Smooth muscle cell (in vitro differentiated cells): ENCODE results near the gene ATXN7L1. TPM values are rescaled to one million over a fixed set of nuclear protein-coding genes. Genes with fewer than 3 reads are reported as not detected.
A peak's percentile ranks its signal among the peaks of the same experiment; 100 is the strongest.

Experiments used
- DNase-seq: peaks from one replicate; lab custom pipeline; 2025; ENCODE audit not compliant: unreplicated experiment; lab: John Stamatoyannopoulos, UW
- H2AFZ ChIP-seq: fragments of 200-600 bp; sonication (generic); 2 replicates; pipeline ENCODE4 v1.6.0; 2016; ENCODE audit warnings: antibody characterized with exemption, low read depth, mild to moderate bottlenecking
- H3F3A ChIP-seq: fragments of 200-600 bp; sonication (generic); 2 replicates; pipeline ENCODE4 v1.6.0; 2017; ENCODE audit warnings: antibody characterized with exemption, low read depth
- H3K27ac ChIP-seq: fragments of 200-600 bp; sonication (generic); 2 replicates; pipeline ENCODE4 v1.5.1; 2016; ENCODE audit warnings: low read depth, mild to moderate bottlenecking
- H3K27me3 ChIP-seq: fragments of 200-600 bp; sonication (generic); 2 replicates; pipeline ENCODE4 v1.6.1; 2016; ENCODE audit warnings: low read depth, mild to moderate bottlenecking
- H3K36me3 ChIP-seq: fragments of 200-600 bp; sonication (generic); 2 replicates; pipeline ENCODE4 v1.5.1; 2016; ENCODE audit warnings: low read depth
- H3K4me1 ChIP-seq: fragments of 200-600 bp; sonication (generic); 2 replicates; pipeline ENCODE4 v1.5.1; 2016; ENCODE audit warnings: low read depth
- H3K4me2 ChIP-seq: fragments of 200-600 bp; sonication (generic); 2 replicates; pipeline ENCODE4 v1.6.0; 2016; ENCODE audit warnings: mild to moderate bottlenecking
- H3K4me3 ChIP-seq: fragments of 200-600 bp; sonication (generic); 2 replicates; pipeline ENCODE4 v1.5.1; 2016; ENCODE audit warnings: mild to moderate bottlenecking
- H3K79me2 ChIP-seq: fragments of 200-600 bp; sonication (generic); 2 replicates; pipeline ENCODE4 v1.6.0; 2016; ENCODE audit warnings: low read depth, mild to moderate bottlenecking
- H3K9ac ChIP-seq: fragments of 200-600 bp; sonication (generic); 2 replicates; pipeline ENCODE4 v1.6.0; 2016; ENCODE audit warnings: low read depth
- H3K9me3 ChIP-seq: fragments of 200-600 bp; sonication (generic); replicated peaks from 2 replicates; pipeline ENCODE4 v1.5.1; 2016; ENCODE audit warnings: low read depth
- H4K20me1 ChIP-seq: fragments of 200-600 bp; sonication (generic); 2 replicates; pipeline ENCODE4 v1.6.0; 2016; ENCODE audit warnings: low read depth
- WGBS: methylation state at CpG from one replicate; pipeline ENCODE4 v1.1.7; 2016; ENCODE audit warnings: low lambda C conversion rate; 5-methylcytosine and 5-hydroxymethylcytosine counted together
- polyA plus RNA-seq: library from polyadenylated mRNA; unstranded; fragments of >200 nt; fragmentation: Nextera tagmentation; extraction: Ambion mirVana; gene quantifications from 2 replicates; pipeline ENCODE4 v1.2.1, GENCODE V29; 2016
- total RNA-seq: library from RNA; depleted of rRNA; stranded (reverse); fragments of >200 nt; gene quantifications from 2 replicates; pipeline ENCODE4 v1.2.3, GENCODE V29; 2014
- TF ChIP-seq, protein P1 (sequence below): fragments of 200-600 bp; sonication (generic); IDR thresholded peaks from 2 replicates; pipeline ENCODE4 v1.5.1; 2017; ENCODE audit warnings: borderline replicate concordance, mild to moderate bottlenecking, antibody characterized with exemption; ENCODE audit not compliant: insufficient read depth, poor library complexity, severe bottlenecking

ATXN7L1 gene
- total and polyA plus RNA-seq, 2 experiments from 2014 or later, result 3.3 to 4.4 TPM

DNA sequence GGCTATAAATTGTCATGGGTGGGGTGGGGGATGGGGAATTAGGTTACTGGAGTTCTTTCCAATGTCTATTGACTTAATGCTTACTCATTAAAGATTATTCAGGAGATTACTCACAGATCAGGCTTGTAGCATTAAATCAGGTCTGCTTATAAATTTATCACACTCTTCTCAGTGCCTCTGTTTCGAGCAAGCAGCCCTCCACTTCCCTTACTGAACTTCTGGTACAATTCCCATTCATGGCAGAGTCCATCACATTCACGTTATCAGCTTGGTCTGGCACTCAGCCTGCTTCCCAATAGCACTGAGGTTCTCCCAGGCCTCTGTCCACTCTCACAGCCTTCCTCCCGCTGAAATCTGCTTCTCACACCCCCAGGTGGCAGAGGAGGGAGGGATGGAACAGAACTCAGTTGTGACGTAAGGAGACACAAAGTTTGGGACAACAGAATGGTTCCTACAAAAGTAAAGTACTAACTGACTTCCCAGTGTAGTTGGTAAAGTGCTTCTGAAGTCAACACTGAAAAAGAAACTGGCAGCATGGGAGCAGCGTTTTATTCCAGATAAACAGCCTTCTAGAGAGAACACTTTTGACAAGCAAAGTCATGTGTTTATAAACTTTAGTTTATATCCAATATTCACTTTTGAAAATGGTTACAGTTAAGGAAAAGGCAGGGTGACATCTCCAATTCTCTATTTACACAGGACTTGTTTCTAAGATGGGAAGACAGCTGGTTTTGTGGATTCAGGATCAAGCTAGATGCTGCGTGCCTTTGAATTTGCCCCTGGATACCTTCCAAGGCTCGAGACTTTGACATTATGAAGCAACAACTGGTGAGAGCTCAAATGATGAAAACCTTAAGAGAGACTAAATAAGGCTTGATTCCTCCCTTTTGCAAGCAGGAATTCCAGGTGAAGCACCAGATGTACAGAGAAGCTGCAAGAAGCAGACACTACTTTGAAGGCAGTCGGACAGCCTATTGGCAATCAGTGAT lies 81.4 kb downstream of the ATXN7L1 start:
- Histone ChIP-seq H2AFZ (no peak overlapping the region), H3K9ac (no peak overlapping the region), H3K79me2 (no peaks in the 10 kb centered on the region), H3F3A (no peaks in the 10 kb centered on the region), H3K36me3 (no peaks in the 10 kb centered on the region), H3K27me3 (no peaks in the 10 kb centered on the region), H3K4me2 (no peak overlapping the region), H4K20me1 (no peaks in the 10 kb centered on the region), H3K4me1 (peaks cover 8% of the 10 kb centered on the region), H3K27ac (no peak overlapping the region), H3K4me3 (no peak overlapping the region), H3K9me3 (no peaks in the 10 kb centered on the region)
- 65% methylated on average over 8 of the region's 8 CpGs for WGBS
- no peak for DNase-seq
- TF ChIP-seq, protein P1, sequence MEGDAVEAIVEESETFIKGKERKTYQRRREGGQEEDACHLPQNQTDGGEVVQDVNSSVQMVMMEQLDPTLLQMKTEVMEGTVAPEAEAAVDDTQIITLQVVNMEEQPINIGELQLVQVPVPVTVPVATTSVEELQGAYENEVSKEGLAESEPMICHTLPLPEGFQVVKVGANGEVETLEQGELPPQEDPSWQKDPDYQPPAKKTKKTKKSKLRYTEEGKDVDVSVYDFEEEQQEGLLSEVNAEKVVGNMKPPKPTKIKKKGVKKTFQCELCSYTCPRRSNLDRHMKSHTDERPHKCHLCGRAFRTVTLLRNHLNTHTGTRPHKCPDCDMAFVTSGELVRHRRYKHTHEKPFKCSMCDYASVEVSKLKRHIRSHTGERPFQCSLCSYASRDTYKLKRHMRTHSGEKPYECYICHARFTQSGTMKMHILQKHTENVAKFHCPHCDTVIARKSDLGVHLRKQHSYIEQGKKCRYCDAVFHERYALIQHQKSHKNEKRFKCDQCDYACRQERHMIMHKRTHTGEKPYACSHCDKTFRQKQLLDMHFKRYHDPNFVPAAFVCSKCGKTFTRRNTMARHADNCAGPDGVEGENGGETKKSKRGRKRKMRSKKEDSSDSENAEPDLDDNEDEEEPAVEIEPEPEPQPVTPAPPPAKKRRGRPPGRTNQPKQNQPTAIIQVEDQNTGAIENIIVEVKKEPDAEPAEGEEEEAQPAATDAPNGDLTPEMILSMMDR, result no peak

DNA sequence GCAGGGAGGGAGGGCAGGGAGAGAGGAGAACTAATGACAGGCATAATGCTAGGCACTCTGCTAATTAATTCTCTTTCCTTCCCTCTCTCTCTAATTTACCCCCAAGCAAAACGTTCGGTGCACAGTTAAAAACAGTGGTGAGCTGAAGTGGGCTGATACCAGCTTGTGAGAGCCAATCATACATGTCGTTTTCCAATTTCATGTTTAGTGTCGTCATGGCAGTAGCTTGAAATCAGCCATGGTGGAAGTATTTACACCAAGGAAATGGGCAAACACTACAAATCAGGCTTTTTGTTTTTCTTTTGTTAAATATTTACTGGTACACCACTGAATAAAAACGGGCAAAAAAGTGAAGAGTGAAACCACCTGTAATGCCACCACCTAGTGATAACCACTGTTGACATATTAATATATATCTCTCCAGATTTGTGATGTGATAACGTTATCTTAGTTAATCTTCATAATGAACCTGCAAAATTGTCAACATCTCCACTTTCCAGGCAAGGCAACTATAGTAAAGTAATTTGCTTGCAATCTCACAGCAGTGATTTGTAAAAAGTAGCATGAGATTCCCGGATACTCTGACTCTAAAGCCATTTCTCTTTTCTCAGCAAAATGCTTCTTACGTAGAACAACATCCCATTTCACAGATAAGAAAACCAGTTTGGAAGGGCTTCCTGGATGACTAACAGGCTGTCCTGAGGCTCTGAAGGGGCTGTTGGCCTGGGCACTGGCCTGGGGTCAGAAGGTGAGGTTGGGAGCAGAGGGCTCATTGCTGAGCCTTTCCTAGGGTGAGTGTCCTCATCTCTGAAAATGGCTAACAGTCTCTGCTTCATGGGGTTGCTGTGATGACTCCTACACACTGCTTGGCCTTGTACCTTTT lies 83.7 kb downstream of the ATXN7L1 start:
- Histone ChIP-seq H3K4me3 (no peak overlapping the region), H3K9ac (no peak overlapping the region), H3K36me3 (no peaks in the 10 kb centered on the region), H3K79me2 (no peaks in the 10 kb centered on the region), H2AFZ (no peak overlapping the region), H3K27me3 (no peaks in the 10 kb centered on the region), H3K27ac (no peak overlapping the region), H3K4me1 (no peaks in the 10 kb centered on the region), H3K4me2 (no peak overlapping the region), H3F3A (no peaks in the 10 kb centered on the region), H3K9me3 (no peaks in the 10 kb centered on the region), H4K20me1 (no peaks in the 10 kb centered on the region)
- WGBS, result 90% methylated on average over 8 of the region's 8 CpGs
- no peak for DNase-seq
- TF ChIP-seq, protein P1, result no peak

DNA sequence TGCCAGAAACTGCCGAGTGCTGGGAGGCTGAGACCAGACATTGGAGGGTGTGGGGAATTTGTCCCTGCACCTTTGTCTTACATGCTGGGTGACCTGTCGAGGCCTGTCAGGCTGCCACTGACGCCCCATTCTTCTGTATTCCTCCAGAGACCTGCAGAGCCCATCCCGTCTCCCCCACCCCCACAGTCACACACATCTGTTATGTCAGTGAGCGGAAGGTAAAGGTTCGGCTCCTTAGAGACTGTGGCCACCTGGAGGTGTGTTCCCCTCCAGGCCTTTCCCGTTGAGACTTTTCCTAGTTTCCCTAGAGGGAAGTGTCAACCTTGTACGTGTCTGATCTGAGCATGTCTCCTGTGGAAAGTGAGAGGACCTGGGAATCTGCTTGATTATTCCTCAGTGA lies 84.5 kb downstream of the ATXN7L1 start:
- Histone ChIP-seq H4K20me1 (no peaks in the 10 kb centered on the region), H2AFZ (no peak overlapping the region), H3K4me2 (no peak overlapping the region), H3F3A (no peaks in the 10 kb centered on the region), H3K4me1 (no peaks in the 10 kb centered on the region), H3K27me3 (no peaks in the 10 kb centered on the region), H3K4me3 (no peak overlapping the region), H3K9me3 (no peaks in the 10 kb centered on the region), H3K27ac (peak overlapping the region; percentile 6), H3K36me3 (no peaks in the 10 kb centered on the region), H3K9ac (no peak overlapping the region), H3K79me2 (no peaks in the 10 kb centered on the region)
- TF ChIP-seq, protein P1, result no peak
- no peak for DNase-seq
- WGBS, result 77% methylated on average over 8 of the region's 8 CpGs
